Lower lobe of right lung (tissue), 2 donors: Measurements from ENCODE around the gene C1orf21. TPM values are rescaled to one million over a fixed set of nuclear protein-coding genes. Genes with fewer than 3 reads are reported as not detected.

ENCODE experiments used
- ATAC-seq, 2 donors: fragments of 200-7000 bp; cut with Tn5 transposase; one replicate each; pipeline ENCODE4 v1.9.1; 2020 to 2022; ENCODE audit warnings: mild to moderate bottlenecking in 2 of 2, moderate library complexity in 2 of 2
- DNase-seq: peaks from one replicate; pipeline ENCODE4 v3.0.0-alpha.2; 2020
- H3K27ac ChIP-seq: fragments of 200-600 bp; one replicate; pipeline ENCODE4 v1.8.0; 2022
- H3K27me3 ChIP-seq: fragments of 200-600 bp; one replicate; pipeline ENCODE4 v1.8.0; 2022; ENCODE audit warnings: low read depth
- H3K36me3 ChIP-seq: fragments of 200-600 bp; one replicate; pipeline ENCODE4 v1.8.0; 2022; ENCODE audit warnings: mild to moderate bottlenecking
- H3K4me1 ChIP-seq: fragments of 200-600 bp; one replicate; pipeline ENCODE4 v1.8.0; 2022
- H3K4me3 ChIP-seq: fragments of 200-600 bp; one replicate; pipeline ENCODE4 v1.8.0; 2022; ENCODE audit warnings: mild to moderate bottlenecking
- H3K9me3 ChIP-seq: fragments of 200-600 bp; one replicate; pipeline ENCODE4 v1.8.0; 2022
- CTCF ChIP-seq: fragments of 200-600 bp; IDR thresholded peaks from one replicate; pipeline ENCODE4 v1.8.0; 2022; ENCODE audit warnings: antibody characterized with exemption, mild to moderate bottlenecking
- intact Hi-C: fragments of 100-400 bp; cut with DNase I; formaldehyde crosslinking; loops from one replicate; pipeline ENCODE4 v1.11.0; 2022
- total RNA-seq: library from RNA; stranded (reverse); fragmentation: NEBNext Ultra II Directional; extraction: Animal tissue kit (Norgen Biotek cat#: 25700); gene quantifications from one replicate; pipeline ENCODE4 v1.2.1, GENCODE V29; 2021
- donor health status: DM: no; HTN: yes; CAD: no; lungs with severe emphysema.

Gene C1orf21
- total RNA-seq, 1 donor from 2014 or later: 70.8 TPM

GRCh38 chr1:184392067-184392466 is 5.2 kb downstream of the C1orf21 start:
- H3K4me3 ChIP-seq: no peak overlapping the region
- H3K4me1 ChIP-seq: peaks cover 44% of the 10 kb centered on the region
- TF ChIP-seq CTCF: no peak
- DNase-seq (no peak), ATAC-seq (no peak)
- H3K27ac ChIP-seq: peak overlapping the region; percentile 19
- intact Hi-C loops: no loop called here
- H3K27me3 ChIP-seq: no peaks in the 10 kb centered on the region
- H3K9me3 ChIP-seq: no peaks in the 10 kb centered on the region
- no peaks in the 10 kb centered on the region for H3K36me3 ChIP-seq

GRCh38 chr1:184392779-184393522 is 6.1 kb downstream of the C1orf21 start:
- no peak for DNase-seq
- no peak overlapping the region for H3K4me3 ChIP-seq
- no peak for ATAC-seq
- no peak for TF ChIP-seq CTCF
- intact Hi-C loops: no loop called here
- H3K4me1 ChIP-seq: peaks cover 44% of the 10 kb centered on the region
- H3K36me3 ChIP-seq: no peaks in the 10 kb centered on the region
- H3K27me3 ChIP-seq: no peaks in the 10 kb centered on the region
- H3K27ac ChIP-seq: no peak overlapping the region
- no peaks in the 10 kb centered on the region for H3K9me3 ChIP-seq

- DNase-seq (no peak), ATAC-seq (peak in 1 of 2 donors; percentile 53)
- Histone ChIP-seq H3K9me3 (no peaks in the 10 kb centered on the region), H3K27me3 (no peaks in the 10 kb centered on the region), H3K4me3 (no peak overlapping the region), H3K4me1 (peaks cover 41% of the 10 kb centered on the region), H3K36me3 (no peaks in the 10 kb centered on the region), H3K27ac (no peak overlapping the region)
- TF ChIP-seq CTCF: no peak
- intact Hi-C loops: no loop called here
Observed at GRCh38 chr1:184393962-184394361, 7.1 kb downstream of the C1orf21 start.

- intact Hi-C loops: no loop called here
- Histone ChIP-seq H3K27ac (no peak overlapping the region), H3K36me3 (no peaks in the 10 kb centered on the region), H3K27me3 (no peaks in the 10 kb centered on the region), H3K9me3 (no peaks in the 10 kb centered on the region), H3K4me3 (no peak overlapping the region), H3K4me1 (peaks cover 28% of the 10 kb centered on the region)
- no peak for TF ChIP-seq CTCF
- DNase-seq: no peak
- ATAC-seq: no peak
Observed at GRCh38 chr1:184395370-184395769, 8.5 kb downstream of the C1orf21 start.

- Histone ChIP-seq H3K4me3 (no peak overlapping the region), H3K4me1 (peaks cover 22% of the 10 kb centered on the region), H3K9me3 (no peaks in the 10 kb centered on the region), H3K36me3 (no peaks in the 10 kb centered on the region), H3K27me3 (no peaks in the 10 kb centered on the region), H3K27ac (no peak overlapping the region)
- no peak for ATAC-seq
- no peak for DNase-seq
- no peak for TF ChIP-seq CTCF
- intact Hi-C loops: no loop called here
Observed at GRCh38 chr1:184395937-184396480, 9.2 kb downstream of the C1orf21 start.
